ENCODE results near the gene PTK6.
"Not testable (repeated sequence)": the region's sequence is repeated elsewhere in the genome, so short reads cannot be mapped to it uniquely, and the experiment has no call there.

Gene PTK6

GRCh38 chr20:63536997-63537524 is at the start of gene PTK6:
Gene PTK6, minus strand, starts transcription at chr20:63537376. Its CDS starts 62 bp downstream, at chr20:63537314.
- no peak for DNase-seq

GRCh38 chr20:63586797-63587196 is 49.6 kb upstream of the PTK6 start:
- no peak for DNase-seq

GRCh38 chr20:63585616-63586565 is 48.7 kb upstream of the PTK6 start:
- no peak for DNase-seq

- DNase-seq = no peak
Observed at GRCh38 chr20:63582382-63583063, 45.3 kb upstream of the PTK6 start.

GRCh38 chr20:63580796-63581461 is 43.8 kb upstream of the PTK6 start:
- no peak for DNase-seq

GRCh38 chr20:63579017-63579694 is 42.0 kb upstream of the PTK6 start:
- DNase-seq = no peak

GRCh38 chr20:63578224-63579016 is 41.2 kb upstream of the PTK6 start:
- no peak for DNase-seq

- DNase-seq = no peak
Observed at GRCh38 chr20:63577317-63577894, 40.2 kb upstream of the PTK6 start.

GRCh38 chr20:63576311-63576710 is 39.1 kb upstream of the PTK6 start:
- DNase-seq = no peak

GRCh38 chr20:63574829-63575743 is 37.9 kb upstream of the PTK6 start:
- no peak for DNase-seq

- DNase-seq = peak; percentile 63
Observed at GRCh38 chr20:63574156-63574828, 37.1 kb upstream of the PTK6 start, which contains the start of gene HELZ2. Gene HELZ2, minus strand, starts transcription at chr20:63574239. Its CDS starts 1,854 bp downstream, at chr20:63572385.

- DNase-seq = no peak
Observed at GRCh38 chr20:63573647-63574131, 36.5 kb upstream of the PTK6 start.

- DNase-seq = no peak
Observed at GRCh38 chr20:63572788-63573646, 35.8 kb upstream of the PTK6 start.

GRCh38 chr20:63572071-63572787 is 35.1 kb upstream of the PTK6 start:
- no peak for DNase-seq

GRCh38 chr20:63571087-63571478 is 33.9 kb upstream of the PTK6 start:
- not testable (repeated sequence) for DNase-seq

GRCh38 chr20:63570281-63571086 is 33.3 kb upstream of the PTK6 start:
- DNase-seq = no peak

Measured in NCI-H1048 (cell line).